Measurements from ENCODE around the gene ATXN3. TPM values are rescaled to one million over a fixed set of nuclear protein-coding genes. Genes with fewer than 3 reads are reported as not detected.

Gene ATXN3
- total RNA-seq, result 40.3 and 42.8 TPM in 2 replicates

GRCh38 chr14:92106143-92106926 lies at the start of gene ATXN3:
Gene ATXN3, minus strand, starts transcription at chr14:92106582. Its CDS starts 30 bp downstream, at chr14:92106552.

GRCh38 chr14:92121670-92122350 lies 15.4 kb upstream of the ATXN3 start, which contains the start of the genes CPSF2 and NDUFB1:
Gene CPSF2, plus strand, starts transcription at chr14:92121969. Its CDS starts 9,016 bp downstream, at chr14:92130985.
Gene NDUFB1, minus strand, starts transcription at chr14:92121706. Its CDS starts 4,069 bp downstream, at chr14:92117637.

GRCh38 chr14:92039719-92040430 lies 66.5 kb downstream of the ATXN3 start, which contains the start of gene TRIP11:
Gene TRIP11, minus strand, starts transcription at chr14:92040059. Its CDS starts 374 bp downstream, at chr14:92039685.

Other genes starting within 250 kb of the ATXN3 start
- gene TC2N, start 239.0 kb downstream of the ATXN3 start, total RNA-seq, result 0.19 and 0.56 TPM in 2 replicates
- gene FBLN5, start 158.9 kb downstream of the ATXN3 start, total RNA-seq, result 3.8 and 17.8 TPM in 2 replicates
- 37.8 and 45.1 TPM in 2 replicates for gene TRIP11, start 66.5 kb downstream of the ATXN3 start, total RNA-seq
- 204 and 209 TPM in 2 replicates for gene NDUFB1, start 15.1 kb upstream of the ATXN3 start, total RNA-seq
- gene CPSF2, start 15.4 kb upstream of the ATXN3 start, total RNA-seq, result 48.5 and 66.9 TPM in 2 replicates
- not detected in 2 replicates for gene SLC24A4, start 216.6 kb upstream of the ATXN3 start, total RNA-seq